ENCODE results near the gene ZSCAN5B.
A peak's percentile ranks its signal among the peaks of the same experiment; 100 is the strongest.

The ZSCAN5B gene

DNA sequence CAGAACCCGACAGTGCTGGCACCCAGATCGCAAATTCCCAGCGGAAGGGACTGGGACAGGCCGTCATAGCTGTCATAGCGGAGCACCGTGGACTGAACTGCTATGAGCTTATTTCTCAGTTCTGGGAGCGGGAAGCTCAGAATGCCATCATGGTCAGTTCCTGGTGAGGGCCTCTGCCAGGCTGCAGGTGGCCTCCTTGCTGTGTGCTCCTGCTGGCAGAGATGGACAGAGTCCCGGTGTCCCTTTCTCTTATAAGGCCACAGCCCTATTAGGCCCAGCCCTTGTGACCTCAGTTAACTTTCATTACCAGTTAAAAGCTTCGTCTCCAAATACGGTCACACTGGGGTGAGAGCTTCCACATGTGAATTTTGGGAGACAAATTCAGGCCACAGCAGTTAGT is 51.9 kb downstream of the ZSCAN5B start:
- no peak overlapping the region for H3K4me3 ChIP-seq (replicated peaks; ENCODE audit: low read depth, low read length)
- TF ChIP-seq, protein P1, sequence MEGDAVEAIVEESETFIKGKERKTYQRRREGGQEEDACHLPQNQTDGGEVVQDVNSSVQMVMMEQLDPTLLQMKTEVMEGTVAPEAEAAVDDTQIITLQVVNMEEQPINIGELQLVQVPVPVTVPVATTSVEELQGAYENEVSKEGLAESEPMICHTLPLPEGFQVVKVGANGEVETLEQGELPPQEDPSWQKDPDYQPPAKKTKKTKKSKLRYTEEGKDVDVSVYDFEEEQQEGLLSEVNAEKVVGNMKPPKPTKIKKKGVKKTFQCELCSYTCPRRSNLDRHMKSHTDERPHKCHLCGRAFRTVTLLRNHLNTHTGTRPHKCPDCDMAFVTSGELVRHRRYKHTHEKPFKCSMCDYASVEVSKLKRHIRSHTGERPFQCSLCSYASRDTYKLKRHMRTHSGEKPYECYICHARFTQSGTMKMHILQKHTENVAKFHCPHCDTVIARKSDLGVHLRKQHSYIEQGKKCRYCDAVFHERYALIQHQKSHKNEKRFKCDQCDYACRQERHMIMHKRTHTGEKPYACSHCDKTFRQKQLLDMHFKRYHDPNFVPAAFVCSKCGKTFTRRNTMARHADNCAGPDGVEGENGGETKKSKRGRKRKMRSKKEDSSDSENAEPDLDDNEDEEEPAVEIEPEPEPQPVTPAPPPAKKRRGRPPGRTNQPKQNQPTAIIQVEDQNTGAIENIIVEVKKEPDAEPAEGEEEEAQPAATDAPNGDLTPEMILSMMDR (IDR thresholded peaks at IDR 0.05; ENCODE audit: low read depth, low read length, missing control alignments) = no peak
- no peak for DNase-seq (ENCODE audit: extremely low read depth, low read depth)

DNA sequence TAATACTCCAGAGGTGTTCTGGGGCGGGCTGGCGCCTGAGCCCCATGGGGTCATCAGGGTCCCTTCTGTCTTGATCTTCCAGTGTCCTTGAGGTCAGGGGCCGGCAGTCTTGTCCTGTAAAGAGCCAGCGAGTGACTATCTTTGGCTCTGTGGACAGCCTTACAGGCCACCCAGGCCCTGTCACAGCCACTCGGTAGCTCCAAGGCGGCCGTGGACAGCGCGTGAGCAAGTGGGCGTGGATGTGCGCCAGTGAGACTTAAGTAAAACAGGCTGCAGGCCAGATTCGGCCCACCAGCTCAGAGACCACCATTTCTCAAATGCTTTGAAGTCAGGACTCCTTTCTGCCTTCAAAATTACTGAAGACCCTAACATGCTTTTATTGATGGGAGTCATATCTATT is 52.8 kb downstream of the ZSCAN5B start:
- TF ChIP-seq, protein P1 (IDR thresholded peaks at IDR 0.05; ENCODE audit: low read depth, low read length, missing control alignments) = no peak
- H3K4me3 ChIP-seq (replicated peaks; ENCODE audit: low read depth, low read length) = no peak overlapping the region
- no peak for DNase-seq (ENCODE audit: extremely low read depth, low read depth)

DNA sequence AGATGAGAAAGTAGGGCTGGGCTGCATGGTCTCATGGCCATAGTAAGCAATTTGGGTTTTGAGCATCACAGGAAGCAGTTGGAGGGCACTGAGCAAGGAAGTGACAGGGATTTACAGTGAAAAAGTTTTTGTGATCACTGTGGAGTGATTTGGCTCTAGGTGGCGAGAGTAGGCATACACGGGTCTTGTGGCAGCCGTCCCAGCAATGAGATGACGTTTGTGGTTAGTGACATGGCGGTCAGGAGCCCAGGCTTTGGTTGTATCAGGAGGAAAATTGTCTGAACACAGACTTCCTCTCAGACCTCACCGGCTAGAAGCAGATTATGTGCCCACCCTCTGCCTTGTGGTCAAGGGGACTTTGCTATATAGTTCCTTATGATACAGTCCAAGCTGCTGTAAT is 53.2 kb downstream of the ZSCAN5B start:
- TF ChIP-seq, protein P1 (IDR thresholded peaks at IDR 0.05; ENCODE audit: low read depth, low read length, missing control alignments) = no peak
- DNase-seq (ENCODE audit: extremely low read depth, low read depth) = no peak
- no peak overlapping the region for H3K4me3 ChIP-seq (replicated peaks; ENCODE audit: low read depth, low read length)

DNA sequence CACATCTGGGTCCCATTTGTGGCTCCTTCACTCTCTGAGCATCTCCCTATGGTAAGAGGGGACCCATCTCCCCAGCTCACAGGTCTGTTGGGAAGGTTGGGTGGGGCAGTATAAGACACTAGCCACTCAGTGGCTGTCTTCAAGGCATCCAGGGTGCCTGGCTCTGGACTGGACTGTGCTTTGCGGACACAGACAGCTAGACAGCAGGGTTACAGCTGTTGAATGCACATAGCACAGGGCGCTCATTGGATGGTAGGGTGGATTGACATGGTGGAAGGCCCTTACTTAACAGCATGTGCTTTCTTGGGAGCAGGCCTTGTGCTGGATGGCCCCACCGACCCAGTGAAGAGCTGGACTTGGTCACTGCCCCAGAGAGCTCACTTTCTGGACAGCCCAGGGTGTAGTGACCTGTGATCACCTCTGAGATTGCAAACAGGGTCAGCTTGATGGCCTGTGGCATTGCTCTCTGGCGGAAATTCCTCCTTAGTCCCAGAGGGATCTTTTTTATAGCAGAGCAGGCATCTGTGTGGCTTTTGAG is 54.6 kb downstream of the ZSCAN5B start:
- no peak for DNase-seq (ENCODE audit: extremely low read depth, low read depth)
- 0 out of 2 replicates have a peak overlapping the region, but pooled peaks have one; percentile 57 for H3K4me3 ChIP-seq (replicated peaks; ENCODE audit: low read depth, low read length)
- TF ChIP-seq, protein P1 (IDR thresholded peaks at IDR 0.05; ENCODE audit: low read depth, low read length, missing control alignments) = no peak

DNA sequence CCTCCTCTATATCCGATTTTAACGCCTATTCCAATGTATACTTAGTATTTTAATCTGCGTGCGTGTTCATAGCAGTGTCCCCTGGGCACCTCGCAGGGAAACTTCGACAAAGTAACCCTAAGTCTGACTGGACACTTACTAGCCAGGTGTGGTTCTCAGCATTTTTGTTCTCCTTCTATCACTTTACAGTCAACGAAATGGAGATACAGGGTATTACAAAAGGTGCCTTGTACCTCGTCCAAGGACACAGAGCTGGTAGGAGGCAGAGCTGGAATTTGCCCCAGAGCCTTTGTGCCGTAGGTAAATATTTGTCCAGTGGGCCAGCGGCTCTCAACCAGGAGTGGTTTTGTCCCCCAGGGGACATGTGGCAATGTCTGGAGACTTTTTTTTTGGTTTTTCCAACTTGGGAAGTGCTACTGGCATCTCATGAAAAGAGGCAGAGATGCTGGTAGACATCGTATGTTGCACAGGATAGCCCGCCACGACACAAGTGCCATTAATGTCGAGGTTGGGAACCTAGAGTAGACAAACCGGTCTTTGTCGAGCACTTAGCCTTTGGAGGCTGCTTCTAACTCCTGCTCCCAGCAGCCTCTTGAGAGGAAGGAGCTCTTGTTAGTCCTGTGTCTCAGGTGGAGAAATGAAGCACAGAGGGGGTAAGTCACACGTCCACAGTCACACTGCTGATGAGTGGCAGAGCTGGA is 55.3 kb downstream of the ZSCAN5B start:
- TF ChIP-seq, protein P1 (IDR thresholded peaks at IDR 0.05; ENCODE audit: low read depth, low read length, missing control alignments) = no peak
- no peak for DNase-seq (ENCODE audit: extremely low read depth, low read depth)
- peak overlapping the region; percentile 57 for H3K4me3 ChIP-seq (replicated peaks; ENCODE audit: low read depth, low read length)

DNA sequence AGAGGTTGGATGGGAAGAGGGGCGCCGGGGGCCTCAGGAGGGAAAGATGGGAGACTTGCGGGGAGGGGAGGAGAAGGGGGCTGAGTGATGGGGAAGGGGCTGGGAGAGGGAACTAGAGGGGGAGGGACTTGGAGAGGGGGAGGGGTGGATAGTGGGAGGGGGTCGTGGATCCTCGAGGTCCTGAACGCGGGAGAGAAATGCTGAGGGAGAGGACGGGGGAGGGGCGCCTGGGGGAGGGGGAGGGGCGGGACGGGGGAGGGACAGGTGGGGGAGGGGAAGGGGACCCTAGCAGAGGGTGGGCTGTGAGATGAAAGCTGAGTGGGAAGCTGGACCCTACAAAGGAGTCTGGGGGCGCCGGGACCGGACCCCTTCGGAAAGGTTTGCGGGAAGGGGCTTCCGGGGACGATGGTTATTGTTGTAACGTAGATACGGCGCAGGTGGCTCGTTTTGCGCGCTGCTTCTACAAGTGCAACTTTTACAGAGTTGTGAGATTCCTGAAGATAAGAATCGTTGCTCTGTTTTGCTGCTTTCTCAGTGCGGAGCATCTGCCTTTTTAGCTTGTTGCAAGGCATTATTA is 56.1 kb downstream of the ZSCAN5B start:
- no peak for DNase-seq (ENCODE audit: extremely low read depth, low read depth)
- H3K4me3 ChIP-seq (replicated peaks; ENCODE audit: low read depth, low read length) = peak overlapping the region; percentile 57
- TF ChIP-seq, protein P1 (IDR thresholded peaks at IDR 0.05; ENCODE audit: low read depth, low read length, missing control alignments) = no peak
